KMS-11 (cell line): ENCODE measurements around the gene PIH1D1.

Experiments
- H2AFZ ChIP-seq: fragments of 200-600 bp; sonication (generic); 2 replicates; pipeline ENCODE4 v1.6.1; 2016; ENCODE audit warnings: antibody characterized with exemption, mixed run types, low read depth
- H3K27ac ChIP-seq: fragments of 200-600 bp; sonication (generic); 2 replicates; pipeline ENCODE4 v1.6.1; 2016; ENCODE audit warnings: mild to moderate bottlenecking, mixed run types
- H3K27me3 ChIP-seq: fragments of 200-600 bp; sonication (generic); 2 replicates; pipeline ENCODE4 v1.6.1; 2017; ENCODE audit warnings: mild to moderate bottlenecking, low read depth, mixed run types, moderate library complexity; ENCODE audit not compliant: insufficient read depth
- H3K36me3 ChIP-seq: fragments of 200-600 bp; sonication (generic); 2 replicates; pipeline ENCODE4 v1.6.1; 2017; ENCODE audit warnings: mild to moderate bottlenecking, mixed run types; ENCODE audit not compliant: insufficient read depth
- H3K4me1 ChIP-seq: fragments of 200-600 bp; sonication (generic); 2 replicates; pipeline ENCODE4 v1.6.1; 2016; ENCODE audit warnings: mild to moderate bottlenecking, low read depth, mixed run types; ENCODE audit not compliant: poor library complexity, severe bottlenecking
- H3K4me2 ChIP-seq: fragments of 200-600 bp; sonication (generic); 2 replicates; pipeline ENCODE4 v1.7.0; 2016; ENCODE audit warnings: mild to moderate bottlenecking, mixed run types
- H3K4me3 ChIP-seq: fragments of 200-600 bp; sonication (generic); IDR thresholded peaks from 2 replicates; pipeline ENCODE4 v1.6.1; 2017; ENCODE audit warnings: low read depth, low read length, mixed read lengths; ENCODE audit not compliant: insufficient read depth
- H3K79me2 ChIP-seq: fragments of 200-600 bp; sonication (generic); 2 replicates; pipeline ENCODE4 v1.6.1; 2016; ENCODE audit warnings: low read depth, mixed run types; ENCODE audit not compliant: insufficient read depth
- H3K9ac ChIP-seq: fragments of 200-600 bp; sonication (generic); 2 replicates; pipeline ENCODE4 v1.6.1; 2016; ENCODE audit warnings: mild to moderate bottlenecking, mixed run types
- H4K20me1 ChIP-seq: fragments of 200-600 bp; sonication (generic); 2 replicates; pipeline ENCODE4 v1.6.1; 2016; ENCODE audit warnings: mild to moderate bottlenecking, mixed run types; ENCODE audit not compliant: insufficient read depth
- CTCF ChIP-seq: fragments of 200-600 bp; sonication (generic); conservative IDR thresholded peaks from 2 replicates; pipeline ENCODE4 v1.6.1; 2017; ENCODE audit warnings: low read depth, mild to moderate bottlenecking, antibody characterized with exemption, low read length, moderate library complexity, mixed read lengths

Gene PIH1D1

GRCh38 chr19:49453013-49453756, 1.6 kb upstream of the PIH1D1 start, which contains the start of gene ALDH16A1:
Gene ALDH16A1 (plus strand): TSS chr19:49453225. CDS start chr19:49453332, 107 bp downstream.
- H3K4me3 ChIP-seq = no peak within 1 kb of the TSS
- no peaks in the 10 kb centered on the region for H4K20me1 ChIP-seq
- H3K27me3 ChIP-seq = no peaks in the 10 kb centered on the region
- peak within 1 kb of the TSS; percentile 81 for H3K9ac ChIP-seq
- H2AFZ ChIP-seq = peak within 1 kb of the TSS; percentile 59
- TF ChIP-seq CTCF = no peak
- H3K4me1 ChIP-seq = peaks cover 55% of the 10 kb centered on the region
- H3K36me3 ChIP-seq = no peaks in the 10 kb centered on the region
- peak within 1 kb of the TSS; percentile 65 for H3K4me2 ChIP-seq
- H3K27ac ChIP-seq = peak within 1 kb of the TSS; percentile 88
- H3K79me2 ChIP-seq = peaks cover 24% of the 10 kb centered on the region

GRCh38 chr19:49450405-49450804, 1.2 kb downstream of the PIH1D1 start:
- Histone ChIP-seq H3K4me3 (no peak overlapping the region), H3K9ac (no peak overlapping the region), H4K20me1 (no peaks in the 10 kb centered on the region), H3K79me2 (peaks cover 24% of the 10 kb centered on the region), H2AFZ (no peak overlapping the region), H3K27ac (no peak overlapping the region), H3K36me3 (no peaks in the 10 kb centered on the region), H3K4me2 (peak overlapping the region; percentile 70; the same call in 1 of the 2 replicates), H3K4me1 (peaks cover 28% of the 10 kb centered on the region), H3K27me3 (no peaks in the 10 kb centered on the region)
- no peak for TF ChIP-seq CTCF

- Histone ChIP-seq H3K36me3 (no peaks in the 10 kb centered on the region), H3K4me3 (no peak overlapping the region), H2AFZ (no peak overlapping the region), H3K27ac (no peak overlapping the region), H3K27me3 (no peaks in the 10 kb centered on the region), H3K79me2 (peaks cover 9% of the 10 kb centered on the region; the same call in 1 of the 2 replicates), H4K20me1 (no peaks in the 10 kb centered on the region), H3K4me1 (peaks cover 21% of the 10 kb centered on the region), H3K9ac (no peak overlapping the region), H3K4me2 (no peak overlapping the region)
- no peak for TF ChIP-seq CTCF
Measured at GRCh38 chr19:49448432-49448786, 3.2 kb downstream of the PIH1D1 start.

- no peak overlapping the region for H2AFZ ChIP-seq
- H3K27me3 ChIP-seq = no peaks in the 10 kb centered on the region
- H3K4me1 ChIP-seq = peaks cover 21% of the 10 kb centered on the region
- TF ChIP-seq CTCF = no peak
- H3K79me2 ChIP-seq = peaks cover 9% of the 10 kb centered on the region; the same call in 1 of the 2 replicates
- no peak overlapping the region for H3K4me2 ChIP-seq
- no peaks in the 10 kb centered on the region for H3K36me3 ChIP-seq
- no peak overlapping the region for H3K27ac ChIP-seq
- H3K9ac ChIP-seq = no peak overlapping the region
- no peaks in the 10 kb centered on the region for H4K20me1 ChIP-seq
- no peak overlapping the region for H3K4me3 ChIP-seq
Measured at GRCh38 chr19:49447485-49448431, 3.9 kb downstream of the PIH1D1 start.
